Endothelial cell of umbilical vein (primary cell): ENCODE measurements around the gene COPS9. TPM values are rescaled to one million over a fixed set of nuclear protein-coding genes. Genes with fewer than 3 reads are reported as not detected.

Source experiments
- BruUV-seq: library from RNA; stranded (reverse); fragments of 400-500 nt; replicated peaks from 2 replicates; lab custom pipeline; 2021; lab: Mats Ljungman, UMichigan
- CTCF ChIA-PET: fragments of 300-600, 350-600 bp; sonication (Branson Sonifier 250); formaldehyde crosslinking; loops from one replicate; lab custom pipeline; 2021; ENCODE audit warnings: antibody characterized with exemption, inconsistent platforms; lab: Charles Lee
- POLR2A ChIA-PET: fragments of 300-600, 350-600 bp; sonication (Branson Sonifier 250); formaldehyde crosslinking; loops from one replicate; lab custom pipeline; 2021; ENCODE audit warnings: antibody characterized with exemption, inconsistent platforms; lab: Charles Lee
- DNase-seq: peaks from one replicate; pipeline ENCODE4 v3.0.0-alpha.2; 2011; ENCODE audit warnings: low read depth, low spot score
- FAIRE-seq: peaks from 2 replicates; lab custom pipeline; 2011; peaks lifted over from hg19 to GRCh38; lab: Jason Lieb, UNC
- H2AFZ ChIP-seq: 2 replicates; pipeline ENCODE4 v1.6.0; 2012; ENCODE audit warnings: low read depth, low read length, control low read depth, inconsistent platforms
- H3K27ac ChIP-seq: 2 replicates; pipeline ENCODE4 v1.5.1; 2011; ENCODE audit warnings: low read depth, mild to moderate bottlenecking, control low read depth, low read length, moderate library complexity; ENCODE audit not compliant: insufficient read depth
- H3K27me3 ChIP-seq, 2 experiments: 2 replicates each; pipeline versions ENCODE4 v1.6.0 to v1.6.1; 2011; ENCODE audit warnings: low read length in 2 of 2, mixed read lengths in 1 of 2; ENCODE audit not compliant: control insufficient read depth in 2 of 2, insufficient read depth in 2 of 2
- H3K36me3 ChIP-seq, 2 experiments: 2 replicates in 1 of 2; 3 replicates in 1 of 2; pipeline ENCODE4 v1.5.1; 2011; ENCODE audit warnings: low read length in 2 of 2, mild to moderate bottlenecking in 1 of 2, moderate library complexity in 1 of 2; ENCODE audit not compliant: control insufficient read depth in 2 of 2, insufficient read depth in 2 of 2; ENCODE audit errors: extremely low read depth in 1 of 2
- H3K4me1 ChIP-seq: 3 replicates; pipeline ENCODE4 v1.5.1; 2011; ENCODE audit warnings: mild to moderate bottlenecking, low read length; ENCODE audit not compliant: control insufficient read depth, insufficient read depth; ENCODE audit errors: extremely low read depth
- H3K4me2 ChIP-seq: 2 replicates; pipeline ENCODE4 v1.6.1; 2011; ENCODE audit warnings: low read length, control low read depth, mixed read lengths; ENCODE audit not compliant: insufficient read depth
- H3K4me3 ChIP-seq, 3 experiments: fragments of 200-600 bp in 1 of 3; sonication (generic), shearing (Covaris generic) in 1 of 3; replicated peaks in 1 of 3; 2 replicates each; pipeline ENCODE4 v1.5.1; 2011 to 2016; ENCODE audit warnings: control low read depth in 3 of 3, low read length in 3 of 3, mild to moderate bottlenecking in 2 of 3, inconsistent platforms in 1 of 3, low read depth in 1 of 3, moderate library complexity in 1 of 3; ENCODE audit not compliant: insufficient read depth in 1 of 3
- H3K79me2 ChIP-seq: 2 replicates; pipeline ENCODE4 v1.6.0; 2012; ENCODE audit warnings: low read length, inconsistent platforms; ENCODE audit not compliant: control insufficient read depth, insufficient read depth
- H3K9ac ChIP-seq: replicated peaks from 2 replicates; pipeline ENCODE3; 2011; ENCODE audit warnings: low read length, control low read depth; ENCODE audit not compliant: insufficient read depth; ENCODE audit errors: extremely low read depth
- H3K9me1 ChIP-seq: replicated peaks from 3 replicates; pipeline ENCODE4 v1.6.0; 2011; ENCODE audit warnings: mild to moderate bottlenecking, low read length; ENCODE audit not compliant: control insufficient read depth, insufficient read depth; ENCODE audit errors: extremely low read depth
- H3K9me3 ChIP-seq: replicated peaks from 2 replicates; pipeline ENCODE4 v1.5.1; 2012; ENCODE audit warnings: low read length, inconsistent platforms; ENCODE audit not compliant: control insufficient read depth, insufficient read depth
- H4K20me1 ChIP-seq: replicated peaks from 2 replicates; pipeline ENCODE3; 2011; ENCODE audit warnings: mild to moderate bottlenecking, low read length; ENCODE audit not compliant: control insufficient read depth, insufficient read depth; ENCODE audit errors: extremely low read depth
- CTCF ChIP-seq, 2 donors: IDR thresholded peaks; 1 replicate in 1 of 2; 2 replicates in 1 of 2; pipeline ENCODE4 v1.5.1; 2011; ENCODE audit warnings: low read length in 2 of 2, mild to moderate bottlenecking in 2 of 2, moderate library complexity in 2 of 2, control low read depth in 1 of 2, inconsistent platforms in 1 of 2, low read depth in 1 of 2; ENCODE audit not compliant: insufficient read depth in 1 of 2; ENCODE audit errors: extremely low read depth in 1 of 2
- EZH2 ChIP-seq: IDR thresholded peaks from 2 replicates; pipeline ENCODE4 v1.6.1; 2012; ENCODE audit warnings: borderline replicate concordance, low read depth, mild to moderate bottlenecking, moderate library complexity, low read length, inconsistent platforms; ENCODE audit not compliant: severe bottlenecking
- FOS ChIP-seq: IDR thresholded peaks from 2 replicates; pipeline ENCODE4 v1.6.1; 2011; ENCODE audit warnings: mild to moderate bottlenecking, low read length, moderate library complexity, borderline replicate concordance; ENCODE audit not compliant: insufficient read depth
- GATA2 ChIP-seq: IDR thresholded peaks from 2 replicates; pipeline ENCODE4 v1.7.0; 2011; ENCODE audit warnings: low read depth, mild to moderate bottlenecking, moderate library complexity, mixed read lengths, low read length; ENCODE audit not compliant: insufficient read length, insufficient read depth
- JUN ChIP-seq: IDR thresholded peaks from 2 replicates; pipeline ENCODE4 v1.6.1; 2011; ENCODE audit warnings: borderline replicate concordance, low read depth; ENCODE audit not compliant: insufficient read length, insufficient read depth
- MAX ChIP-seq: IDR thresholded peaks from 2 replicates; pipeline ENCODE4 v1.6.1; 2011; ENCODE audit not compliant: insufficient read depth, insufficient read length
- MYC ChIP-seq: IDR thresholded peaks from one replicate; pipeline ENCODE4 v1.6.1; 2011; ENCODE audit warnings: mild to moderate bottlenecking, low read depth, low read length
- POLR2A ChIP-seq: IDR thresholded peaks from 2 replicates; pipeline ENCODE4 v1.6.1; 2012; ENCODE audit warnings: low read depth, mild to moderate bottlenecking, control low read depth, low read length
- POLR2AphosphoS5 ChIP-seq: IDR thresholded peaks from 2 replicates; pipeline ENCODE4 v1.6.1; 2012; ENCODE audit warnings: low read depth, mild to moderate bottlenecking, control low read depth, low read length, moderate library complexity; ENCODE audit not compliant: insufficient read depth
- dilution Hi-C: fragments of 300-500 bp; cut with MboI; formaldehyde crosslinking; loops from one replicate; pipeline ENCODE4 v1.15.0; 2019; ENCODE audit warnings: low sequenced_read_pairs; ENCODE audit not compliant: extremely low pct_ligation_motif_present
- intact Hi-C: fragments of 100-400 bp; cut with micrococcal nuclease; formaldehyde crosslinking; loops from one replicate; pipeline ENCODE4 v1.10.0; 2022
- polyA plus RNA-seq, 4 experiments: library from polyadenylated mRNA; depleted of rRNA in 3 of 4; stranded (reverse) in 3 of 4; unstranded in 1 of 4; fragments of >200 nt; gene quantifications; 2 replicates each; pipeline versions ENCODE4 v1.2.1 to v1.2.3, GENCODE V29; 2011 to 2012; ENCODE audit warnings: missing spikeins in 1 of 4
- total RNA-seq: library from RNA; stranded (reverse); gene quantifications from 2 replicates; pipeline ENCODE4 v1.2.3, GENCODE V29; 2021

COPS9 gene
- total and polyA plus RNA-seq, 2 donors (not counting 3 experiments of a cell fraction or from before 2014, with no cell fraction given), result 196 to 361 TPM

DNA sequence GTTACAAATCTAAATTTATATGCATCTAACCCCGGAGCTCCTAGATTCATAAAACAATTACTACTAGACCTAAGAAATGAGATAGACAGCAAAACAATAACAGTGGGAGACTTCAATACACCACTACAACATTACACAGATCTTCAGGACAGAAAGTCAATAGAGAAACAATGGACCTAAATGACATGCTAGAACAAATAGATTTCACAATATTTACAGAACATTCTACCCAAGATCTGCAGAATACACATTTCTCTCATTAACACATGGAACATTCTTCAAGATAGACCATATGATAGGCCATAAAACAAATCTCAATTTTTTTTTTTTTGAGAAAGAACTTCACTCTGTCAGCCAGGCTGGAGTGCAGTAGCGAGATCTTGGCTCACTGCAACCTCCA, 37.8 kb downstream of the COPS9 start:
- Histone ChIP-seq H2AFZ (no peak overlapping the region), H3K9me3 (no peaks in the 10 kb centered on the region), H4K20me1 (no peaks in the 10 kb centered on the region), H3K9ac (no peak overlapping the region), H3K4me3 (no peak overlapping the region), H3K4me1 (no peaks in the 10 kb centered on the region), H3K4me2 (no peak overlapping the region), H3K79me2 (no peaks in the 10 kb centered on the region), H3K27ac (no peak overlapping the region), H3K9me1 (no peaks in the 10 kb centered on the region), H3K36me3 (no peaks in the 10 kb centered on the region), H3K27me3 (peaks cover 12 to 33% of the 10 kb centered on the region in 2 experiments)
- dilution Hi-C loops (no loop called here), intact Hi-C loops (no loop called here)
- FAIRE-seq (no peak), DNase-seq (no peak)
- POLR2A ChIA-PET, result no interaction called here
- TF ChIP-seq MAX (no peak), EZH2 (no peak), POLR2A (no peak), FOS (no peak), JUN (no peak), MYC (no peak), POLR2AphosphoS5 (no peak), CTCF (IDR thresholded peaks at IDR 0.05; ENCODE audit: extremely low read depth in 1 of 2, insufficient read depth in 1 of 2, low read depth in 1 of 2, low read length in 2 of 2) (no peak), GATA2 (no peak)
- CTCF ChIA-PET, result no interaction called here
- BruUV-seq, result no TSS peak
